Measurements from ENCODE around the gene GIPC3. TPM values are rescaled to one million over a fixed set of nuclear protein-coding genes. Genes with fewer than 3 reads are reported as not detected.

The GIPC3 gene
- total RNA-seq, 2 donors from 2014 or later: 0.36 to 1.9 TPM

DNA sequence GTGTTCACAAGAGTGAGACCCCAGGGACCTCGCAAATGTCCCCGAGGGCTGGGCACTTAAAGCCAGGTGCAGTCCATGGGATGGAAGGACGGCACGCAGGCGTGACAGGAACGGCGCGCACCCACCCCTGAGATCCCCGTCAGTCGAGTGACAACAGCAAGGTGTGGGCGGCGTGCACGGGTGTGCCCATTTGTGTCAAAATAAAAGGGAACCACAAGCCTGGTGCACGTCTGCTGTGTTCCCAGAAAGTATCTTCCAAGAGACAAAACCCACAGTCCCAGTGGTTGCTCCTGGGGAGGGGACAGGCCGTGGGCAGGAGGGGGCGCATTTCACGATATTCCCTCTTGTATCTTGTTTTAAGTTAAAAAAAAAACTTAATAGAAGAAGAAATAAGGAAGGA, 57.0 kb downstream of the GIPC3 start:
- intact Hi-C loops (cut with DNase I): no loop called here
- DNase-seq (ENCODE audit: low spot score): no peak
- H3K4me3 ChIP-seq: no peak overlapping the region
- H3K27me3 ChIP-seq (replicated peaks; ENCODE audit: insufficient read depth): no peaks in the 10 kb centered on the region
- WGBS: 91% methylated on average over 17 of the region's 17 CpGs
- no peaks in the 10 kb centered on the region for H3K4me1 ChIP-seq (replicated peaks)
- TF ChIP-seq, protein P1, sequence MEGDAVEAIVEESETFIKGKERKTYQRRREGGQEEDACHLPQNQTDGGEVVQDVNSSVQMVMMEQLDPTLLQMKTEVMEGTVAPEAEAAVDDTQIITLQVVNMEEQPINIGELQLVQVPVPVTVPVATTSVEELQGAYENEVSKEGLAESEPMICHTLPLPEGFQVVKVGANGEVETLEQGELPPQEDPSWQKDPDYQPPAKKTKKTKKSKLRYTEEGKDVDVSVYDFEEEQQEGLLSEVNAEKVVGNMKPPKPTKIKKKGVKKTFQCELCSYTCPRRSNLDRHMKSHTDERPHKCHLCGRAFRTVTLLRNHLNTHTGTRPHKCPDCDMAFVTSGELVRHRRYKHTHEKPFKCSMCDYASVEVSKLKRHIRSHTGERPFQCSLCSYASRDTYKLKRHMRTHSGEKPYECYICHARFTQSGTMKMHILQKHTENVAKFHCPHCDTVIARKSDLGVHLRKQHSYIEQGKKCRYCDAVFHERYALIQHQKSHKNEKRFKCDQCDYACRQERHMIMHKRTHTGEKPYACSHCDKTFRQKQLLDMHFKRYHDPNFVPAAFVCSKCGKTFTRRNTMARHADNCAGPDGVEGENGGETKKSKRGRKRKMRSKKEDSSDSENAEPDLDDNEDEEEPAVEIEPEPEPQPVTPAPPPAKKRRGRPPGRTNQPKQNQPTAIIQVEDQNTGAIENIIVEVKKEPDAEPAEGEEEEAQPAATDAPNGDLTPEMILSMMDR (IDR thresholded peaks at IDR 0.05): no peak
- TF ChIP-seq POLR2A (IDR thresholded peaks at IDR 0.05) (no peak), POLR2AphosphoS5 (IDR thresholded peaks at IDR 0.05) (no peak)
- no peaks in the 10 kb centered on the region for H3K9me3 ChIP-seq
- H3K36me3 ChIP-seq: peaks cover 0 to 7% of the 10 kb centered on the region in 2 donors
- H3K27ac ChIP-seq: no peak overlapping the region

Small RNAs within 50 kb of the gene (small RNA-seq; reads per million reads assigned to genes)
- gene AC005786.1: 0 reads per million in 2 donors

Other genes starting within 250 kb of the GIPC3 start
- 100 to 1,000 TPM; 160 to 168 TPM for gene NFIC, start 218.9 kb upstream of the GIPC3 start, total RNA-seq
- 1 to 10 TPM in 1 of 2 donors, under 1 TPM in 1; 0.32 to 1.6 TPM for gene SMIM24, start 105.0 kb upstream of the GIPC3 start, total RNA-seq
- gene SMIM44, start 102.0 kb upstream of the GIPC3 start, total RNA-seq: 1 to 10 TPM in 1 of 2 donors, not detected in 1; 1.7 TPM
- 10 to 100 TPM; 26.1 to 26.9 TPM for gene DOHH, start 84.8 kb upstream of the GIPC3 start, total RNA-seq
- gene FZR1, start 79.2 kb upstream of the GIPC3 start, total RNA-seq: 10 to 100 TPM; 32.2 to 64.9 TPM
- 1 to 10 TPM in 1 of 2 donors, under 1 TPM in 1; 0.41 to 5.3 TPM for gene TEKTIP1, start 46.3 kb upstream of the GIPC3 start, total RNA-seq
- gene MFSD12, start 27.9 kb upstream of the GIPC3 start, total RNA-seq: 10 to 100 TPM; 60.5 to 86.1 TPM
- gene HMG20B, start 12.5 kb upstream of the GIPC3 start, total RNA-seq: 100 to 1,000 TPM; 184 to 369 TPM
- 1 to 10 TPM; 1.1 to 4.0 TPM for gene TBXA2R, start 21.4 kb downstream of the GIPC3 start, total RNA-seq
- gene CACTIN, start 41.3 kb downstream of the GIPC3 start, total RNA-seq: 10 to 100 TPM; 38.2 to 52.8 TPM
- 10 to 100 TPM; 34.3 to 75.5 TPM for gene PIP5K1C, start 115.0 kb downstream of the GIPC3 start, total RNA-seq
- 10 to 100 TPM; 14.6 to 17.8 TPM for gene TJP3, start 122.9 kb downstream of the GIPC3 start, total RNA-seq
- 10 to 100 TPM; 45.7 to 63.8 TPM for gene APBA3, start 176.2 kb downstream of the GIPC3 start, total RNA-seq
- 100 to 1,000 TPM in 1 of 2 donors, 10 to 100 TPM in 1; 69.7 to 105 TPM for gene MRPL54, start 177.2 kb downstream of the GIPC3 start, total RNA-seq
- not detected for gene RAX2, start 186.8 kb downstream of the GIPC3 start, total RNA-seq
- 1 to 10 TPM; 1.9 to 4.4 TPM for gene MATK, start 200.9 kb downstream of the GIPC3 start, total RNA-seq

Measured in prostate gland (tissue), 2 donors.